ENCODE results near the gene CUX1.

Gene CUX1

GRCh38 chr7:102214477-102215072, 397.1 kb downstream of the CUX1 start:
- Histone ChIP-seq H3K4me2 (ENCODE audit: low read length) (peak overlapping the region; percentile 5), H3K79me2 (ENCODE audit: control insufficient read depth, low read length) (0 out of 2 replicates have a peak, but pooled peaks cover 3% of the 10 kb centered on the region), H3F3A (ENCODE audit: control insufficient read depth, insufficient read depth) (no peaks in the 10 kb centered on the region), H3K4me1 (ENCODE audit: control insufficient read depth, low read length) (peaks cover 37% of the 10 kb centered on the region), H3K27ac (ENCODE audit: low read depth, low read length) (no peak overlapping the region), H4K20me1 (ENCODE audit: control insufficient read depth, insufficient read depth, low read depth, low read length) (no peaks in the 10 kb centered on the region), H3K9me2 (replicated peaks; ENCODE audit: control insufficient read depth, low read length) (no peaks in the 10 kb centered on the region), H3K9me3 (ENCODE audit: control insufficient read depth, insufficient read depth, low read length) (no peaks in the 10 kb centered on the region), H3K4me3 (ENCODE audit: low read length) (no peak overlapping the region), H3K36me3 (ENCODE audit: control insufficient read depth, low read length) (peaks cover 79% of the 10 kb centered on the region), H3K27me3 (ENCODE audit: control insufficient read depth, low read length) (no peaks in the 10 kb centered on the region)
- TF ChIP-seq EZH2phosphoT487 (IDR thresholded peaks at IDR 0.05; ENCODE audit: borderline replicate concordance, low read length) (no peak), CTCF (IDR thresholded peaks at IDR 0.05; ENCODE audit: low read depth, low read length, poor library complexity, severe bottlenecking) (no peak)

GRCh38 chr7:102215256-102215655, 397.8 kb downstream of the CUX1 start:
- peaks cover 39% of the 10 kb centered on the region for H3K4me1 ChIP-seq (ENCODE audit: control insufficient read depth, low read length)
- no peaks in the 10 kb centered on the region for H4K20me1 ChIP-seq (ENCODE audit: control insufficient read depth, insufficient read depth, low read depth, low read length)
- no peaks in the 10 kb centered on the region for H3K9me3 ChIP-seq (ENCODE audit: control insufficient read depth, insufficient read depth, low read length)
- peak overlapping the region; percentile 5 for H3K4me2 ChIP-seq (ENCODE audit: low read length)
- peaks cover 76% of the 10 kb centered on the region for H3K36me3 ChIP-seq (ENCODE audit: control insufficient read depth, low read length)
- 0 out of 2 replicates have a peak, but pooled peaks cover 3% of the 10 kb centered on the region for H3K79me2 ChIP-seq (ENCODE audit: control insufficient read depth, low read length)
- TF ChIP-seq CTCF (IDR thresholded peaks at IDR 0.05; ENCODE audit: low read depth, low read length, poor library complexity, severe bottlenecking) (no peak), EZH2phosphoT487 (IDR thresholded peaks at IDR 0.05; ENCODE audit: borderline replicate concordance, low read length) (no peak)
- no peak overlapping the region for H3K27ac ChIP-seq (ENCODE audit: low read depth, low read length)
- no peak overlapping the region for H3K4me3 ChIP-seq (ENCODE audit: low read length)
- no peaks in the 10 kb centered on the region for H3K27me3 ChIP-seq (ENCODE audit: control insufficient read depth, low read length)
- no peaks in the 10 kb centered on the region for H3K9me2 ChIP-seq (replicated peaks; ENCODE audit: control insufficient read depth, low read length)
- H3F3A ChIP-seq (ENCODE audit: control insufficient read depth, insufficient read depth): no peaks in the 10 kb centered on the region

- H3K4me2 ChIP-seq (ENCODE audit: low read length): no peak overlapping the region
- no peaks in the 10 kb centered on the region for H3K9me3 ChIP-seq (ENCODE audit: control insufficient read depth, insufficient read depth, low read length)
- no peaks in the 10 kb centered on the region for H3K27me3 ChIP-seq (ENCODE audit: control insufficient read depth, low read length)
- H3K4me1 ChIP-seq (ENCODE audit: control insufficient read depth, low read length): peaks cover 42% of the 10 kb centered on the region
- 0 out of 2 replicates have a peak, but pooled peaks cover 3% of the 10 kb centered on the region for H3K79me2 ChIP-seq (ENCODE audit: control insufficient read depth, low read length)
- H3K36me3 ChIP-seq (ENCODE audit: control insufficient read depth, low read length): peaks cover 72% of the 10 kb centered on the region
- no peak overlapping the region for H3K27ac ChIP-seq (ENCODE audit: low read depth, low read length)
- H3K4me3 ChIP-seq (ENCODE audit: low read length): no peak overlapping the region
- TF ChIP-seq EZH2phosphoT487 (IDR thresholded peaks at IDR 0.05; ENCODE audit: borderline replicate concordance, low read length): no peak
- TF ChIP-seq CTCF (IDR thresholded peaks at IDR 0.05; ENCODE audit: low read depth, low read length, poor library complexity, severe bottlenecking): no peak
- H3K9me2 ChIP-seq (replicated peaks; ENCODE audit: control insufficient read depth, low read length): no peaks in the 10 kb centered on the region
- no peaks in the 10 kb centered on the region for H3F3A ChIP-seq (ENCODE audit: control insufficient read depth, insufficient read depth)
- H4K20me1 ChIP-seq (ENCODE audit: control insufficient read depth, insufficient read depth, low read depth, low read length): no peaks in the 10 kb centered on the region
Measured at GRCh38 chr7:102215711-102216110, 398.3 kb downstream of the CUX1 start.
